HG02678 (cell line): Measurements from ENCODE around the gene C2CD4A.
"Not testable (repeated sequence)": the region's sequence is repeated elsewhere in the genome, so short reads cannot be mapped to it uniquely, and the experiment has no call there.

Experiments used
- ATAC-seq: cut with Tn5 transposase; IDR thresholded peaks from one replicate; pipeline ENCODE4 v1.9.1; 2021; ENCODE audit warnings: mild to moderate bottlenecking, moderate library complexity; ENCODE audit not compliant: unreplicated experiment

C2CD4A gene

GRCh38 chr15:62066663-62067447 lies at the start of gene C2CD4A:
C2CD4A (plus strand) TSS chr15:62066977; CDS start chr15:62067614, 637 bp downstream.
- peak; percentile 50 for ATAC-seq

- no peak for ATAC-seq
Observed at GRCh38 chr15:62020576-62021160, 46.1 kb upstream of the C2CD4A start.

DNA sequence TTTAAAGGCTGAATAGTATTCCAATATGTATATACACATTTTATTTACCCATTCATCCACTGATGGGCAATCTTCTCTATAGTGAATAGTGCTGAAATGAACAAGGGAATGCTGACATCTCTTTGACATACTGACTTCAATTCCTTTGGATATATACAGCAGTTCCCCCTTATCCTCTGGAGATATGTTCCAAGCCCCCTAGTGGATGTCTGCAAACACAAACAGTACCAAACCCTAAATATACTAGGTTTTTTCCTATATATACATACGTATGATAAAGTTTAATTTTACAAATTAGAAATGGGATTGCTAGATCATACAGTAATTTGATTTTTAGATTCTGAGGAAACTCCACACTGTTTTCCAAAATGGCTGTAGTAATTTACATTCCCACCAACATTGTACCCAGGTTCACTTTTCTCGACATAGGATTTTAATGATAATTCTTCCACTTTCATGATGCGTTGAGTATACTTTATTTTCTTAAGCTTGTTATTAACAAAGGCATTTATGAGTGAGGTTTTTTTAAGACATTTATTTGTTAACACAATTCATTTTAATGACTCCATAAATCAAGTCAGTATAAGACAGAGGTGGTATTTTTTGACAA lies 44.7 kb upstream of the C2CD4A start:
- ATAC-seq, result no peak

DNA sequence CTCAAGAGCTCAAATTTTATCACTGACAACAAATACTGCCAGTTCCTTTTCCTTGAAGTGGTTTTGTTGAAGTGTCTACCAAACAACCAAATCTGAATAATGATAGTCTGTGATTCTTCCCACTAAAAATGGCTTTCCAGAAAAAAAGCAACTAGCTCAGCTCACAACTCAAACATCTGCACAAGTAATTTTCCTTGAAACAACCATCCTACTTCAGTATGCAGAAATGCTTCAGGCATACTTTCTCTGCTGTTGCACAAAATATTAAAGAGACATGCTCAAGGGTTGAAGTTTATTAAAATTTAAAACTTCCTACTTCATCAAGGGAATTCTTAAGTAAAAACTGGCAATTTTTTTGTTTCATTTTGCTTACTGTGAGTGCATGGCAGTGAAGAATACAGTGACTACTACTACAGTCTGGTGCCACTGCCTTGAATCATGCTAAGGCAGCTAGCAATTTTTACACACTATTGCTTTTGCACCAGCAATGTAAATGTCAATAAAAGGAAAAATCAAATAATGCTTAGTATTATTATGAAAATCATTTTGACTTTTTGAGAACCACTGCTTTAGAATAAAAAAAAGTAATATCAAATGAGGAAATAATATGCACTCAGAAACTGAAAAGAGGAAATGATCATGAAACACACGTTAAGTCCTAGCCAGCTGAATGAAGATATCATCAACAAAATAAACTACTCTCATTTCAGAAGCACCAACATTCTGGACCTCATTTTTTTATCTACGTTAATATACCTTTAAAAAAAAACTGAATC lies 40.1 kb upstream of the C2CD4A start:
- ATAC-seq, result no peak

DNA sequence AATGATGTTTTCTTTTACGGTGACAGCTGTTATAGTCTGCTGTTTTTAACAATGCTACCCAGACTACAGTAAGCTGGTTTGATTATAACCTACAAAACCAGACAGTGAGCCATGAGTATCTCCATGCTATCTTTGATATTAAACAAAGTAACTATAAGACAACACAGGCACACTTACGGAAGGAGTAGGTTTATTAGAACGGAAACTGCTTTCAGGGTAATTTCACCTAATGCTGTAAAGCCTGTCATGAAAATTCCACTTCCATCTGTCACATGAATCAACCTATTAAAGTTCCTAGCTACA lies 39.6 kb upstream of the C2CD4A start:
- ATAC-seq, result no peak

- no peak for ATAC-seq
Observed at GRCh38 chr15:62027916-62028315, 38.9 kb upstream of the C2CD4A start.

- no peak for ATAC-seq
Observed at GRCh38 chr15:62035256-62035924, 31.4 kb upstream of the C2CD4A start.

GRCh38 chr15:62046078-62046743 lies 20.6 kb upstream of the C2CD4A start:
- peak; percentile 88 for ATAC-seq

DNA sequence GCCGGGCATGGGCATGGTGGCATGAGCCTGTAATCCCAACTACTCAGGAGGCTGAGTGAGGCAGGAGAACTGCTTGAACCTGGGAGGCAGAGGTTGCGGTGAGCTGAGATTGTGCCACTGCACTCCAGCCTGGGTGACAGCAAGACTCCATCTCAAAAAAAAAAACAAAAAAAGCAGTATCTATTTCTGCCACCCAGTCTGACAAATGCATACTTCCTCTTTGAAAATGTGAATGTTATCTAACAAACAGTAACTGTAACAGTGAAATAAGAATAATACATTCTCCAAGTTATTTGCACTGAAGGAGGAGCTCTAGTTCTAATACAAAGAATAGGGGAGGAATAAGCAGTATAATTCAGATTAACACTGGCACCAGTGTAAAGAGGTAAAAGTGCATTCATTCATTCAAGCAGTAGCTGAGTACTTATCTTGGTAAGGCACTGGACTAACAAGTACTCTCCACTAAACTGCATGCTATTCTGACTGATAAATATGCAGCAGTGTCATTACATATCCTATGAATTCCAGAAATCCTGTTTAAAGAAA lies 19.4 kb upstream of the C2CD4A start:
- no peak for ATAC-seq

DNA sequence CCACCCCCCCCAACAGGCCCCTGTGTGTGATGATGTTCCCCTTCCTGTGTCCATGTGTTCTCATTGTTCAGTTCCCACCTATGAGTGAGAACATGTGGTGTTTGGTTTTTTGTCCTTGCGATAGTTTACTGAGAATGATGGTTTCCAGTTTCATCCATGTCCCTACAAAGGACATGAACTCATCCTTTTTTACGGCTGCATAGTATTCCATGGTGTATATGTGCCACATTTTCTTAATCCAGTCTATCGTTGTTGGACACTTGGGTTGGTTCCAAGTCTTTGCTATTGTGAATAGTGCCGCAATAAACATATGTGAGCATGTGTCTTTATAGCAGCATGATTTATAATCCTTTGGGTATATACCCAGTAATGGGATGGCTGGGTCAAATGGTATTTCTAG lies 18.5 kb upstream of the C2CD4A start:
- ATAC-seq, result not testable (repeated sequence)

GRCh38 chr15:62050115-62050514 lies 16.7 kb upstream of the C2CD4A start:
- no peak for ATAC-seq

GRCh38 chr15:62051166-62051565 lies 15.6 kb upstream of the C2CD4A start:
- no peak for ATAC-seq

DNA sequence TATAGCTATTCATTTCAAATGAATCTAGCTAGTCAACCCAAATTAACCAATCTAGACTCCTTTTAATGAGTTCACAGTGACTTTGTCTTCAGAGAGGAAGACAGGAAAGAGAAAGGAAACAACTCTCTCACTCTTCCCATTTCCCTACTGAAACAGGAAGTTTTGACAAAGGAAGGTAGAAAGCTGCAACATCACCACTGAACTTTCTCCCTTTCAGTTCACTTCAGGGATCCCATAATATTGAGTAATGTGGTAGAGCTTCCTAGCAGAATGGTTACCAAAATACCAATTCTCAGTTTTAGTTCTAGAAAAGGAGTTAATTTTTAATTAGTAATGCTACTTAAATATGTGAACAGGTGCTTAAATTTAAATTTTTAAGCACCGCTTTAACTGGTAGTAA lies 14.1 kb upstream of the C2CD4A start:
- ATAC-seq, result no peak

DNA sequence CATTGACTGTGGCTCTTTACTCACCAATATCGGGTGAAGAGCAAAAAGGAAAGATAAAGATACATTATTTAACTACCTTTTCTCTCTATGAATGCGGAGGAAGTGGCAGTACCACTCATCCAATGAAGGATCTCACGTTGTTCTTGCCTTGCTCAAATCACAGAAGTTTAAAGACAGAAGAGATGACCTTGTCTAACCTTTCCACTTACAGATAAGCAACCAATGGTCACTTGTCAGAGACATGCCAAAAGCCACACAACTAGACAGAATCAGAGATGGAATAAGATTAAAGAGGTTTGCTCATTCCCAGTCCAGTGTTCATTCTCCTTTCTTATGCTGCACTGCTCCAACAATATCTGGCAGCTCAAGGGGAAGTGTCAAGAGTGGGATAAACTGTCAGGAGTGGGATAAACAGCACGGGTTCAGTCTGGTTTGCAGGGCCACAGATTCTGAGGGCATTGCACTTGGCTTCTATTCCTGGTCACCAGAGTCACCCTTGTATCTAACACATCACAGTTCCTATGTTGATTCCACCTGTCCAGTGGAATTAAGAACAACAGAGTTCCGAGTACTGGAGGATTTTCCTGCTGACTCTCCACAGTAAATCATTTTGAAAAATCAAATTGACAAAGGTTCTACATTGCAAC lies 13.2 kb upstream of the C2CD4A start:
- no peak for ATAC-seq

DNA sequence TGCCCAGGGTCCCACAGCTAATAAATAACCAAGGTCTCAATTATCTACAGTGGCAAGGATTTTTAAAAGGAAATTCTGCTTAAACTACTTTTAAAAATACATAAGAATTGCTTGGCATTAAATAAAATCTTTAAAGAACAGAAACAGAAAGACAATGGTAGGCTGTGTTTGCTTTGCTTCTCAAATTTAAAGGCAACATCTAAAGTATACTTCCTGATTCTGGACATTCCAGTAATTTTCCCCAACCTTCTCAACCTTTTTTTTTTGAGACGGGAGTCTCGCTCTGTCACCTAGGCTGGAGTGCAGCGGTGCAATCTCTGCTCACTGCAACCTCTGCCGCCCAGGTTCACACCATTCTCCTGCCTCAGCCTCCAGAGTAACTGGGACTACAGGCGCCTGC lies 11.8 kb upstream of the C2CD4A start:
- ATAC-seq, result no peak

- no peak for ATAC-seq
Observed at GRCh38 chr15:62057341-62057980, 9.3 kb upstream of the C2CD4A start.

- no peak for ATAC-seq
Observed at GRCh38 chr15:62058327-62059028, 8.3 kb upstream of the C2CD4A start.

DNA sequence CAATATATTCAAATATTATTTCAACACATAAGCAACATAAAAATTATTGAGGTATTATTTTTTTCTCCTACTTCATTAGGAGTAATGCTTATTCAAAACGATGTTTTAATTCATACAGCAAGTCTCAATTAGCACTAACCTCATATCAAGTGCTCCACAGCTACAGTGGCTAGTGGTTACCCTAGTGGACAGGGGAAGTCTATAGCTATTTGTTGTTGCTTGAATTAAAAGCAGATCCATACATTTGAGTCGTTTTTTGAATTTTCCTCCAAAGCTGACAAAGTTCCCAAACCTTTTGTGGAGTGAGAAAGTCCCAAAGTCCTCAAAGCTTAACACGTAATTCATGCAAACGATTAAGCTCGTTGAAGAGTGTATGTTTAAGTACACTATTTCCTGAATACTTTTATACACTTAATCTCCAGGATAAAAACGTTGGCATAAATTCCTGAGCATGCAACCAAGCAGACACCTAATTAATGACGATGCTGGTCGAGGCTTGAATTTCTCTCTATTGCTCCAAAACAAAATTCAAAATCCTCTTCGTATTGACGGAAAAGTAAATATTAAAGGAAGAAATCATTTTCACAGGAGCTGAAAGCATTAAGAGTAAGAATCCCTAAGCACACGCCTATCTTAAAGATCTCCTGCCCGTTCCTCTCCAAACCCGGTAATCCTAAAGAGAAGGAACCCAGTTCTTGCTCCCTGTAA lies 7.5 kb upstream of the C2CD4A start:
- ATAC-seq, result no peak
